GM12873 (cell line): ENCODE data around the gene TMEM213.

ENCODE experiments used
- CTCF ChIP-seq: IDR thresholded peaks from 2 replicates; pipeline ENCODE4 v1.5.1; 2012; ENCODE audit warnings: low read depth, mild to moderate bottlenecking, moderate library complexity, low read length, control low read depth; ENCODE audit not compliant: insufficient read depth; ENCODE audit errors: missing control alignments

Gene TMEM213

DNA sequence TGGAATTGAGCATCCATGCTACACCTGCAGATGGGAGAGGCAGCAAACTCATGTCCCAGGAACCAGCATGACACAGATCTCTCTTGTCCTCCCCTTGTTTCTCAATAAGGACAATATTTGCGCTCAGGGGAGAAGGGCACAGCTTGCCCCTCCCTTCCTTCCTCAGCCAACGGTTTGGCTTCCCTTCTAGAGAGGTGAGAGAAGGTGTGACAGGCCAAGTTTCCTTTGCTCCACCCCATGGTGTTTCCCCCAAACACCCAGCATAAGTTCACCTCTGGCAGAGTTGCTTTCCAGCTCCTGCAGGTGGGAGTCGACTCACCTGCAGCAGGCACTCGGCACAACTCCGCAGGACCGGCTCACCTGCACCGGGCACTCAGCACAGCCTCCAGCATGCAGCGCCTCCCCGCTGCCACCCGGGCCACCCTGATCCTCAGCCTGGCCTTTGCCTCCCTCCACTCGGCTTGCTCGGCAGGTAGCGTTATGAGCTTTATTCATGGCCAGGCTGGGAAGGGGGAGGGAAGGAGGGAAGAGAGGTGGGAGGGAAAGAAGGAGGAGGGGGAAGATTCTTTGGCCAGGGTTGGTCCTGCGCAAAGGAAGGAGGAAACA is at the start of gene TMEM213, which contains the start of gene ATP6V0A4:
Gene TMEM213 (plus strand): TSS at position 280 of the 606 bp plus-strand sequence. CDS start 111 bp downstream, at position 391.
Gene ATP6V0A4 (minus strand): TSS at position 482 of the 606 bp plus-strand sequence. CDS start 26,949 bp downstream, outside the sequence.
- TF ChIP-seq CTCF: no peak

- TF ChIP-seq CTCF: no peak
Observed at GRCh38 chr7:138748666-138749065, 49.1 kb upstream of the TMEM213 start.

DNA sequence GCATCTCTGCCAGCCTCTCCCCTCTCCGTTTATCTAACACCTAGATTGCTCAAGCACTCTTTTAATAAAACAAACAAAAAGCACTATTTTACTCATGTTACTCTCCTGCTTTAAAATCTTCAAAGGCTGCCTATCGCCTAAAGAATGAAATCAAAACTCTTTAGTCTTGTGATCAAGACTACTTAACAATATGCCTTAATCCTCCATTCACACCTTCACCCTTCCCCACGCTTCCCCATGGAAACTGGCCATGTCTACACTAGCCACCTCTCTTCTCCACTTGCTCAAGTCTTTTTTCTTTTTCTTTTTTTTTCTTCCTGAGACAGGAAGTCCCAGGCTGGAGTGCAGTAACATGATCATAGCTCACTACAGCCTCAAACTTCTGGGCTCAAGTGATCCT is 47.8 kb upstream of the TMEM213 start:
- no peak for TF ChIP-seq CTCF

GRCh38 chr7:138750473-138750872 is 47.3 kb upstream of the TMEM213 start:
- no peak for TF ChIP-seq CTCF

DNA sequence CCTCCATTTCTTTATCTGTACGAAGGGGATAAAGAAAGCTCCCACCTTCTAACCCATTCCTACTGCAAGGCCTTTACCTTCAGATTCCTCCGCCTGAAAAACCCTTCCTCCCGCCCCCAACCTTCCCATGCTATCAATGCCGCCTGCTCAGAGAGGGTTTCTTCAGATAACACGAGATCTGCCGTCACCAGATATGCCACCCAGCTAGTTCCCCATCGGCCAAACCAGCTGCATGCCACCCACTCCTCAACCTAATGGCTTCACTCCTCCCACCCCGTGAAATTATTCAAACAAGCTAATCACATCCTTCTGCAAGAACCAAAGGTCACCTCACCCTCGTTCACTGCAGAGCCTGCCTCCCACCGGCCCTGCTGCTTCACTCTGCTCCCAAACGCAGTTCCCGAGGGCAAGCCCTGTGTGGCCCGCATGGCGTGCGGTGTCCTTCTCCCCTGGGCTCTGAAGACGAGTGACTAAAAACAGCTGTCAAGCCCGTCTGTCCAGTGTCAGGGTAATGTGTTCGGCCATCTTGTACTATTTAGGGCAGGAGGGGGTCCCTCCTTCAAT is 46.8 kb upstream of the TMEM213 start:
- TF ChIP-seq CTCF: no peak

- TF ChIP-seq CTCF: no peak
Observed at GRCh38 chr7:138752518-138753149, 45.2 kb upstream of the TMEM213 start.

- TF ChIP-seq CTCF: no peak
Observed at GRCh38 chr7:138753150-138753518, 44.7 kb upstream of the TMEM213 start.
